Heart right ventricle (tissue), 16 donors: ENCODE results near the gene TET2. TPM values are rescaled to one million over a fixed set of nuclear protein-coding genes. Genes with fewer than 3 reads are reported as not detected.

Experiments
- ATAC-seq, 8 donors: fragments of 200-7000 bp; cut with Tn5 transposase; one replicate each; pipeline ENCODE4 v1.9.1; 2020; ENCODE audit warnings: mild to moderate bottlenecking in 8 of 8, moderate library complexity in 8 of 8, moderate number of reproducible peaks in 1 of 8
- DNase-seq, 2 donors: peaks; one replicate each; pipeline ENCODE4 v3.0.0-alpha.2; 2020
- H3K27ac ChIP-seq, 10 donors: fragments of 200-600 bp; sonication (generic) in 2 of 10; one replicate each; pipeline versions ENCODE4 v1.5.0 to v1.8.0; 2020 to 2022; ENCODE audit warnings: mild to moderate bottlenecking in 3 of 10
- H3K27me3 ChIP-seq, 7 donors: fragments of 200-600 bp; one replicate each; pipeline ENCODE4 v1.8.0; 2021 to 2022; ENCODE audit warnings: mild to moderate bottlenecking in 2 of 7
- H3K36me3 ChIP-seq, 9 donors: fragments of 200-600 bp; sonication (generic) in 1 of 9; one replicate each; pipeline versions ENCODE4 v1.5.0 to v1.8.0; 2020 to 2022; ENCODE audit warnings: mild to moderate bottlenecking in 2 of 9
- H3K4me1 ChIP-seq, 9 donors: fragments of 200-600 bp; sonication (generic) in 1 of 9; one replicate each; pipeline versions ENCODE4 v1.5.0 to v1.8.0; 2020 to 2022; ENCODE audit warnings: mild to moderate bottlenecking in 4 of 9
- H3K4me3 ChIP-seq, 10 donors: fragments of 200-600 bp; sonication (generic) in 2 of 10; one replicate each; pipeline versions ENCODE4 v1.5.0 to v1.8.0; 2020 to 2022; ENCODE audit warnings: mild to moderate bottlenecking in 7 of 10, moderate library complexity in 2 of 10
- H3K9me3 ChIP-seq, 11 donors: fragments of 200-600 bp in 10 of 11; sonication (generic) in 2 of 11; one replicate each; pipeline versions ENCODE4 v1.5.0 to v1.8.0; 2013 to 2022; ENCODE audit warnings: mild to moderate bottlenecking in 2 of 11, control low read depth in 1 of 11, moderate library complexity in 1 of 11
- CTCF ChIP-seq, 9 donors: fragments of 200-600 bp; sonication (generic) in 2 of 9; IDR thresholded peaks; one replicate each; pipeline versions ENCODE4 v1.5.0 to v1.8.0; 2021 to 2022; ENCODE audit warnings: antibody characterized with exemption in 9 of 9, mild to moderate bottlenecking in 5 of 9, moderate library complexity in 1 of 9
- WGBS, 2 donors: extraction: QIAGEN DNeasy Blood & Tissue Kit; methylation state at CpG; one replicate each; pipeline ENCODE4 v1.1.7; 2013; ENCODE audit warnings: inconsistent platforms in 1 of 2; 5-methylcytosine and 5-hydroxymethylcytosine counted together
- intact Hi-C, 10 donors: fragments of 100-400 bp; cut with DNase I; formaldehyde crosslinking; loops; one replicate each; pipeline versions ENCODE4 v1.11.1 to v1.14.2; 2022
- polyA plus RNA-seq, 2 donors: library from polyadenylated mRNA; stranded (reverse); fragments of 200-250 nt; gene quantifications; one replicate each; pipeline ENCODE4 v1.2.3, GENCODE V29; 2013
- total RNA-seq, 10 donors: library from RNA; stranded (reverse); fragmentation: NEBNext Ultra II Directional in 3 of 10; extraction: Animal tissue kit (Norgen Biotek cat#: 25700) in 3 of 10; gene quantifications; one replicate each; pipeline versions ENCODE4 v1.2.1 to v1.2.4, GENCODE V29; 2021 to 2023
- donor health status: Arrhythmogenic right ventricular cardiomyopathy.
- donor health status: ischemic (EF 13 %, LVEDD 7.1; RV severe dilation, severe dysfunction).
- donor health status: healthy with polysubstance abuse.
- donor health status: DM: no; HTN: yes; CAD: no.
- donor health status: DM: no; HTN: no; CAD: no.
- donor health status: ischemic (EF 25% LVEDD 6.9; RV normal size, moderate dysfunction).
- donor health status: ischemic (EF 25% LVEDD 5.7; RV mildly dilated, moderate dysfunction).
- donor health status: healthy.
- donor health status: DM: yes; HTN: yes; CAD: no.
- donor health status: Ischemic cardiomyopathy.
- donor health status: ischemic (EF 35%, LVEDD 5.7; RV mildly dilated, moderate dysfunction).
- donor health status: nonischemic (EF 11% LVEDD 7.7; RV severe dilation, severe dysfunction).
- donor health status: DM: yes; HTN: yes; CAD: no.
- donor health status: PGD.
- donor health status: ischemic (EF 29% LVEDD 5.4; RV normal size, mild dysfunction).
- donor health status: nonischemic (EF 23%, LVEDD 6.1; RV moderate dilation, normal function).

The TET2 gene
- total and polyA plus RNA-seq, 12 donors = 1.4 to 20.6 (median 16.8) TPM

GRCh38 chr4:105166066-105166465 lies 19.4 kb downstream of the TET2 start:
- intact Hi-C loops = no loop called here
- ATAC-seq = no peak

GRCh38 chr4:105170711-105171110 lies 24.0 kb downstream of the TET2 start:
- DNase-seq (no peak), ATAC-seq (no peak)
- H3K27me3 ChIP-seq = no peaks in the 10 kb centered on the region
- no peak for TF ChIP-seq CTCF (IDR thresholded peaks at IDR 0.05)
- intact Hi-C loops = no loop called here
- H3K4me1 ChIP-seq = peaks cover 0 to 18% (median 0%) of the 10 kb centered on the region in 9 donors
- H3K4me3 ChIP-seq = no peak overlapping the region
- H3K36me3 ChIP-seq = peaks cover 0 to 7% (median 0%) of the 10 kb centered on the region in 9 donors
- WGBS, 2 donors = 86% methylated on average over 4 of the region's 4 CpGs
- no peak overlapping the region for H3K27ac ChIP-seq
- H3K9me3 ChIP-seq = no peaks in the 10 kb centered on the region

More at GRCh38 chr4:105166066-105166465, 19.4 kb downstream of the TET2 start:
- Histone ChIP-seq H3K4me1 (peaks cover 0 to 49% (median 20%) of the 10 kb centered on the region in 9 donors), H3K36me3 (peaks cover 0 to 9% (median 0%) of the 10 kb centered on the region in 9 donors), H3K27me3 (no peaks in the 10 kb centered on the region), H3K9me3 (no peaks in the 10 kb centered on the region), H3K4me3 (no peak overlapping the region), H3K27ac (no peak overlapping the region)
- no peak for DNase-seq
- no peak for TF ChIP-seq CTCF (IDR thresholded peaks at IDR 0.05)

- Histone ChIP-seq H3K27ac (no peak overlapping the region), H3K27me3 (no peaks in the 10 kb centered on the region), H3K9me3 (no peaks in the 10 kb centered on the region), H3K36me3 (peaks cover 0 to 7% (median 0%) of the 10 kb centered on the region in 9 donors), H3K4me3 (no peak overlapping the region), H3K4me1 (peaks cover 0 to 16% (median 0%) of the 10 kb centered on the region in 9 donors)
- intact Hi-C loops = no loop called here
- TF ChIP-seq CTCF (IDR thresholded peaks at IDR 0.05) = no peak
- WGBS, 2 donors = 100% methylated on average over 1 of the region's 1 CpG
- ATAC-seq = no peak
- DNase-seq = no peak
These were observed 25.2 kb downstream of the TET2 start for GRCh38 chr4:105171912-105172311.

- H3K9me3 ChIP-seq = no peaks in the 10 kb centered on the region
- H3K27ac ChIP-seq = no peak overlapping the region
- no peak for TF ChIP-seq CTCF (IDR thresholded peaks at IDR 0.05)
- H3K4me1 ChIP-seq = peaks cover 0 to 16% (median 3%) of the 10 kb centered on the region in 9 donors
- H3K36me3 ChIP-seq = no peaks in the 10 kb centered on the region
- WGBS, 2 donors = 96 to 98% methylated on average over 2 of the region's 2 CpGs
- DNase-seq (no peak), ATAC-seq (no peak)
- intact Hi-C loops = no loop called here
- no peaks in the 10 kb centered on the region for H3K27me3 ChIP-seq
- no peak overlapping the region for H3K4me3 ChIP-seq
These were observed 27.4 kb downstream of the TET2 start for GRCh38 chr4:105174098-105174497.
